ENCODE measurements around the gene SNRK. TPM values are rescaled to one million over a fixed set of nuclear protein-coding genes. Genes with fewer than 3 reads are reported as not detected.

The SNRK gene
- 23.1 and 25.6 TPM in 2 replicates for total RNA-seq

GRCh38 chr3:43286115-43286840, at the start of gene SNRK:
Gene SNRK (plus strand): TSS chr3:43286540. CDS start chr3:43303204, 16,664 bp downstream.

Other genes with a start within 250 kb of the SNRK start
- gene POMGNT2, start 180.5 kb upstream of the SNRK start, total RNA-seq: 6.5 and 8.8 TPM in 2 replicates

All from articular chondrocyte of knee joint (primary cell).